Stimulated activated CD4-positive, alpha-beta T cell treated with anti-CD3 and anti-CD28 coated beads, Interleukin-2, amount 100 ng/mL, for 24 hours (primary cell): ENCODE measurements around the gene CNP.
"Not testable (repeated sequence)": the region's sequence is repeated elsewhere in the genome, so short reads cannot be mapped to it uniquely, and the experiment has no call there.

Experiments
- DNase-seq, 2 donors: peaks; one replicate each; pipeline ENCODE4 v3.0.0-alpha.2; 2020

CNP gene

GRCh38 chr17:41966463-41967140 lies at the start of gene CNP:
CNP (plus strand) TSS chr17:41966795; CDS start chr17:41966885, 90 bp downstream.
- DNase-seq: peak; percentile 91 to 94

DNA sequence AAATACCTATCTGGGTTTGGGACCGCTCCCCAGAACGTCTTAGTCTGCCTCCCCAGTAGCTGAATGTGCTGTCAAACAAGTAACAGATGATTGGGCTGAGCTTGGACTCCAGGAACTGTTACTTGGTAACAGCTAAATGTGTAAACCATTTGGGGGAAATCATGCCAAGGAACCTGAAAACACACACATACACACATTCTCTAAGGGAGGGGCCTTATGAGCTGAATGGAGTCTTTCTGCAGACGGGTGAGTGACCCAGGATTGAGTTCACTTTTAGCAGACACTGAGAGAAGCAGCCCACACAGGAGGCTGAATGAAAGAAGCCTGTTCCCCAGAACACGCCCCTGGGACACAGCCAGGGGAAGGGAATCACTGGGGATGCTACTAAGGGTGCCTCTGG lies 49.4 kb upstream of the CNP start:
- no peak for DNase-seq

GRCh38 chr17:41917679-41918313 lies 48.8 kb upstream of the CNP start:
- DNase-seq: peak; percentile 55 to 60

- peak; percentile 97 to 98 for DNase-seq
Observed at GRCh38 chr17:41918314-41919164, 48.1 kb upstream of the CNP start, which contains the start of gene ACLY. ACLY (minus strand) TSS chr17:41918951; CDS start chr17:41913873, 5,078 bp downstream.

DNA sequence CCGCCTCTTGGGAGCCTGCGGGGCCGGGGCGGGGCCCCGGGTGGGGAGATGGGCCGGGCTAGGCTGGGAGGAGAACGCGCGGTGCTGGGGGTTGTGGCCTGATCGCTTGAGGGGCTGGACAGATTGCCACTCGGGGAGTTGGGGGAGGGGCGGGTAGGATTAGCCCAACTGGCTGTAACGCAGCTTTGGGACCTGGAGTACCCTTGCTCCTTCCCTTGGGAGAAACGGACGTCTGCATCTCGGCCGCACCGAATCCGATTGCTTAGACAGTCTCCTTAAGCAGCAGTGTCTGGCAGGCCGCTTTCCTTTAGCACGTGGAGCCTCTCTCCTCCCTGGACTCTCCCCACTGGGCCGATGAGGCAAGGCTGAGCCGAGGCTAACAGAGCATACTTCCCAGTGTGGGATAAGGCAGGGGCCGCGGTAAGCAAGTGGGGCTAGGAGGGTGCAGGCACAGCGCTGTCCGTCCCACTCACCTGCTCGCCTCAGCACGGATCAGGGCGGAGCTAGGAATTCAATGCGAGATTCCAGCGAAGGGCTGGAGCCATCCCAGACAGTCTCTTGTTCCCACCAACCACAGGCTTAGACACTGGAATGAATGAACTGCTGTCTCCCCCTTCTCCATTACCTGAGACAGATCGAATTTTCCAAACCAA lies 47.3 kb upstream of the CNP start:
- DNase-seq: peak in 1 of 2 donors; percentile 24

DNA sequence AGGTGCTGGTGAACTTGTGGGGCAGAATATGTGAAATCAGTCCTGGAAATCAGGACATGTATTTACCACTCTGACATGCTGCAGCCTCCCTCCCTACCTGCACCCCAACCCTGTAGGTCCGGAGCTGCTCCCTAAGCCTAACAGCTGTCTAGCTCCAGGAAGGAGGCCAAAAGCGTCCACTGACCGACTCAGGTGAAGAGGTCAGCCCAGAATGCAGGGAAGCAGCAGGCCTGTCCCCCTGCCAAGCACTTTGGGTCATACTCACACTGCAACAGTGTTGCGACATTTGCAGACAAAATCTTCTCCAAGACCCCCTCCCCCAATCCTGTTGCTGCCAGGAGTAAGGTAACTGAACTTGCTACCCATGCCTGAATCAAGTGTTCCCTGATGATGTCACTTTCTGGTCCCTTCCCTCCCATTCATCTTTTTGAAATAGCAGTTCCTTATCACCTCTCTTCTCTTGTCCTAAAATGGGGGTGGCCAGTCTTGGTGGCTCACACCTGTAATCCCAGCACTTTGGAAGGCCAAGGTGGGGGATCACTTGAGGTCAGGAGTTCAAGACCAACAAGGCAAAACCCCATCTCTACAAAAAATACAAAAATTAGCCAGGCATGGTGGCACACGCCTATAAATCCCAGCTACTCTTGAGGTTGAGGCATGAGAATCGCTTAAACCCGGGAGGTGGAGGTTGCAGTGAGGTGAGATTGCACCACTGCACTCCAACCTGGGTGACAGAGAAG lies 46.6 kb upstream of the CNP start:
- no peak for DNase-seq

DNA sequence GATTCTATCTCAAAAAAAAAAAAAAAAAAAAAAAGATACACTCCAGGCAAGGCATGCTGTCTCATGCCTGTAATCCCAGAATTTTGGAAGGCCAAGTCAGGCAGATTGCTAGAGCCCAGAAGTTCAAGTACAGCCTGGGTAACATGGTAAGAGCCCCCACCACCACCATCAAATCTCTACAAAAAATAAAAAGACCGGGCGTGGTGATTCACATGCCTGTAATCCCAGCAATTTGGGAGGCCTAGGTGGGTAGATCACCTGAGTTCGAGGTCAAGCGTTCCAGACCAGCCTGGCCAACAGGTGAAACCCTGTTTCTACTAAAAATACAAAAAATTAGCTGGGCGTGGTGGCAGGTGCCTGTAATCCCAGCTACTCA lies 46.0 kb upstream of the CNP start:
- no peak for DNase-seq

DNA sequence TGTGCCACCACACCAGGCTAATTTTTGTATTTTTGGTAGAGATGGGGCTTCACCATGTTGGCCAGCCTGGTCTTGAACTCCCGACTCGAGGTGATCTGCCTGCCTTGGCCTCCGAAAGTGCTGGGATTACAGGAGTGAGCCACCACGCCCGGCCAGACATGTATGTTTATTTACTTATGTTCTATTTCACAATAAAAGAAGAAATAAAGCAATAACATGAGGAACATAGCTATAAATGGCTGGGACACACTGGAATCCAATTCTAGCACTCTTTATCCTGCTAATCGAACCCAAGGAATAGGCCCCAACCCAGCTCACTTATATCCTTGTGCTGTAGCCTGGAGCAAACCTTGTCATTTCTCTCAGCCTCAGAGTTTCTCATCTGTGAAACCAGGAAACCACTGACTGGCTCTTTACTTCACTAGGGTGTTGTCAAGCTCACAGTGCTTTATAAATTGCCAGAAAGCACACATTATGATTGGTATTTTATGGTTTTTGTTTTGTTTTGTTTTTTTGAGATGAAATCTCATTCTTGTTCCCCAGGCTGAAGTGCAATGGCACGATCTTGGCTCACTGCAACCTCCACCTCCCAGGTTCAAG lies 40.5 kb upstream of the CNP start:
- DNase-seq: no peak

GRCh38 chr17:41928693-41929251 lies 37.8 kb upstream of the CNP start:
- DNase-seq: peak in 1 of 2 donors; percentile 11

GRCh38 chr17:41930009-41930832 lies 36.4 kb upstream of the CNP start, which contains the start of gene ODAD4:
ODAD4 (plus strand) TSS chr17:41930617; CDS start chr17:41930724, 107 bp downstream.
- peak; percentile 96 for DNase-seq

DNA sequence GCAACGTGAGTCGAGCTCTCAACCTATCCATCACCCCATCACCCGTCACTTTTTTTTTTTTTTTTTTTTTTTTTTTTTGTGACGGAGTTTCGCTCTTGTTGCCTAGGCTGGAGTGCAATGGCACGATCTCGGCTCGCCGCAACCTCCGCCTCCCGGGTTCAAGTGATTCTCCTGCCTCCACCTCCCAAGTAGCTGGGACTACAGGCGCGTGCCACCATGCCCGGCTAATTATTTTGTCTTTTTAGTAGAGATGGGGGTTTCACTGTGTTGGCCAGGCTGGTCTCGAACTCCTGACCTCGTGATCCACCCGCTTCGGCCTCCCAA lies 35.8 kb upstream of the CNP start:
- not testable (repeated sequence) for DNase-seq

DNA sequence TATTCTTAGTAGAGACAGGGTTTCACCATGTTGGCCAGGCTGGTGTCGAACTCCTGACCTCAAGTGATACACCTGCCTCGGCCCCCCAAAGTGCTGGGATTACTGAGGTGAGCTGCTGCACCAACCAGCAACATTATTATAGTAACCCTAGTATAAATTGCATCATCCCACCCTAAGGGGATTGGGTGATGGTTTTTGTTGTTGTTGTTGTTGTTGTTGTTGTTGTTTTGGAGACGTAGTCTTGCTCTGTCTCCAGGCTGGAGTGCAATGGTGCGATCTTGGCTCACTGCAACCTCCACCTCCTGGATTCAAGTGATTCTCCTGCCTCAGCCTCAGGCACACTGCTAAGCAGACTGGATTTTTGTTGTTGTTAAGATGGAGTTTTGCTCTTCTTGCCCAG lies 34.9 kb upstream of the CNP start:
- not testable (repeated sequence) for DNase-seq

GRCh38 chr17:41932816-41933389 lies 33.7 kb upstream of the CNP start:
- DNase-seq: no peak

DNA sequence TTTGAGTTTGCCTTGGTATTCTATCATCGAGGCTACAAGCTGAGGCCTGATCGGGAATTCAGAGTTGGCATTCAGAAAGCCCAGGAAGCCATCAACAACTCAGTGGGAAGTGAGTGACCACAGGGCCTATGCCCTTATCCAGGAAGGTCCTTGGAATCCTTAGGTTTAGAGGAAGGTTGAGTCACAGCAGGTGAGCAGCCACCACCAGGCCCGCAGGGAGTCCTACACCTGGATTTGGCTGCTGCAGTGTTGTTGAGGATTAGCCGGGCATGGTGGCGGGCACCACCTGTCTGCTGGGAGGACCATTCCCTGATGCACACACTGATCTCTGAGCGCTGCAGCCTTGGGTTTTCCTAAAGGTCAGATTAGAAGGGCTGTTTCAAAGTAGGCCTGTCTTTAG lies 31.0 kb upstream of the CNP start:
- DNase-seq: no peak

DNA sequence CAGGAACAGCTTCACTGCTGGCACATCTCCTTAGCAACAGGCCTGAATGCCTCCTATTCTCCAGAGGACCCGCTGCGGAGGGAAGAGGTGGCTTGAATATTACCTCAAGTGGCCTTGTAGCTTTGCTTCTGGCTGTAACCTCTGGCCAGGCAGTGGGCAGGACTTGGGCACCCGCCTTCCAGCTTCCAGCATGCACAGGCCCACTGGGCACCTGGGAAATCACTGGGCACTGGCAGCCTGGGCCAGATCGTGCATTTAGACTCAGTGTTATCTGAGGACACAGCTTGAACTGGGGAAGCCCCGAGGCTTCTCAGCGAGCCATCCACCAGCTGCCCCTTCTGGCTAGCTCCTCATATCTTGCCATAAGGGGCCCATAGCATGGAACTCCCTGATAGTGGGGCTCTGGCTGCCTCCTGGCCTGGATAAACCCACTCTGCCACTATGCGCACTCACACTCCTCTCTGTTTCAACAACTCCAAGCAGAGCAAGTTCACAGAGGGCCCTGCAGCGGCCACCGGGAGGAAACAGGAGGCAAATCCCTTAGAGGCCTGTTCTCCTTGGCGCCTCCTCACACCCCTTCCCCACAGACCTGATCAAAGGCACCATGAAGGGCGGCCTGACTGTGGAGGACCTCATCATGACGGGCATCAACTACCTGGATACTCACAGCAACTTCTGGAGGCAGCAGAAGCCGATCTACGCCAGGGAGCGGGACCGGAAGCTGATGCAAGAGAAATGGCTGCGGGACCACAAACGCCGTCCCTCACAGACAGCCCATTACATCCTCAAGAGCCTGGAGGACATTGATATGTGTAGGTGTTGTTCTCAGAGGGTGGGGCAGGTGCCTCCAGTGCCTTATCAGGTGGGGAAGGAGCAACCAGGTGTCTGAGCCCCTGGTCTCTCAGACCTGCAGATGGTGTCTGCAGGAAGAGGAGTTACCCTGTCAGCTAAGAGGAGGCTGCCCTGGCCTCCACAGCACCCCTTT lies 28.3 kb upstream of the CNP start:
- DNase-seq: no peak

GRCh38 chr17:41939044-41939692 lies 27.4 kb upstream of the CNP start:
- no peak for DNase-seq

- no peak for DNase-seq
Observed at GRCh38 chr17:41939693-41940090, 26.9 kb upstream of the CNP start.

GRCh38 chr17:41941168-41941567 lies 25.4 kb upstream of the CNP start:
- DNase-seq: no peak
